ENCODE measurements around the gene ISCA1. TPM values are rescaled to one million over a fixed set of nuclear protein-coding genes. Genes with fewer than 3 reads are reported as not detected.

The ISCA1 gene
- polyA plus RNA-seq, 1 donor (not counting 4 experiments of a cell fraction or from before 2014, with no cell fraction given), result 37.4 TPM

- no peak overlapping the region for H2AFZ ChIP-seq (ENCODE audit: control insufficient read depth, low read length)
- no peaks in the 10 kb centered on the region for H3K79me2 ChIP-seq (ENCODE audit: control insufficient read depth, insufficient read depth, low read length)
- peaks cover 19 to 33% of the 10 kb centered on the region in 2 experiments for H3K36me3 ChIP-seq (ENCODE audit: control insufficient read depth in 2 of 2, extremely low read depth in 1 of 2, insufficient read depth in 2 of 2, low read length in 2 of 2)
- no peaks in the 10 kb centered on the region for H3K9me1 ChIP-seq (ENCODE audit: control insufficient read depth, extremely low read depth, insufficient read depth, low read length)
- H3K4me1 ChIP-seq (ENCODE audit: control insufficient read depth, extremely low read depth, insufficient read depth, low read length), result no peaks in the 10 kb centered on the region
- no peak for DNase-seq (ENCODE audit: low read depth, low spot score)
- no peak for FAIRE-seq
- TF ChIP-seq CTCF (optimal IDR thresholded peaks at IDR 0.05 in 1 of 3, IDR thresholded peaks at IDR 0.05 in 1 of 3, conservative IDR thresholded peaks at IDR 0.05 in 1 of 3; ENCODE audit: extremely low read depth in 1 of 3, insufficient read depth in 2 of 3, low read length in 3 of 3), result no peak
- no peak for TF ChIP-seq EZH2 (IDR thresholded peaks at IDR 0.05; ENCODE audit: low read length)
- no peaks in the 10 kb centered on the region for H3K27me3 ChIP-seq (ENCODE audit: control insufficient read depth, extremely low read depth, insufficient read depth, low read length)
- no peak overlapping the region for H3K27ac ChIP-seq (ENCODE audit: control insufficient read depth, insufficient read depth, low read length)
- dilution Hi-C loops (cut with MboI; ENCODE audit: extremely low pct_ligation_motif_present, low sequenced_read_pairs), result no loop called here
- no peak overlapping the region for H3K9ac ChIP-seq (ENCODE audit: control insufficient read depth, extremely low read depth, insufficient read depth, low read length)
- H3K4me2 ChIP-seq (ENCODE audit: control insufficient read depth, extremely low read depth, insufficient read depth, low read depth, low read length), result no peak overlapping the region
- no peak overlapping the region for H3K4me3 ChIP-seq (ENCODE audit: control insufficient read depth in 2 of 3, extremely low read depth in 1 of 3, insufficient read depth in 2 of 3, low read depth in 1 of 3, low read length in 3 of 3)
- H3K9me3 ChIP-seq (ENCODE audit: control insufficient read depth, low read depth, low read length), result no peaks in the 10 kb centered on the region
- H4K20me1 ChIP-seq (ENCODE audit: control insufficient read depth, extremely low read depth, insufficient read depth, low read length), result no peaks in the 10 kb centered on the region
These were observed 39.0 kb upstream of the ISCA1 start for GRCh38 chr9:86321373-86321772.

GRCh38 chr9:86318187-86318586, 35.8 kb upstream of the ISCA1 start:
- H3K27ac ChIP-seq (ENCODE audit: control insufficient read depth, insufficient read depth, low read length), result no peak overlapping the region
- H3K4me2 ChIP-seq (ENCODE audit: control insufficient read depth, extremely low read depth, insufficient read depth, low read depth, low read length), result no peak overlapping the region
- H4K20me1 ChIP-seq (ENCODE audit: control insufficient read depth, extremely low read depth, insufficient read depth, low read length), result no peaks in the 10 kb centered on the region
- no peak for DNase-seq (ENCODE audit: low read depth, low spot score)
- no peaks in the 10 kb centered on the region for H3K4me1 ChIP-seq (ENCODE audit: control insufficient read depth, extremely low read depth, insufficient read depth, low read length)
- peaks cover 8 to 23% of the 10 kb centered on the region in 2 experiments for H3K36me3 ChIP-seq (ENCODE audit: control insufficient read depth in 2 of 2, extremely low read depth in 1 of 2, insufficient read depth in 2 of 2, low read length in 2 of 2)
- H3K4me3 ChIP-seq (ENCODE audit: control insufficient read depth in 2 of 3, extremely low read depth in 1 of 3, insufficient read depth in 2 of 3, low read depth in 1 of 3, low read length in 3 of 3), result no peak overlapping the region
- H3K9ac ChIP-seq (ENCODE audit: control insufficient read depth, extremely low read depth, insufficient read depth, low read length), result no peak overlapping the region
- no peaks in the 10 kb centered on the region for H3K9me3 ChIP-seq (ENCODE audit: control insufficient read depth, low read depth, low read length)
- dilution Hi-C loops (cut with MboI; ENCODE audit: extremely low pct_ligation_motif_present, low sequenced_read_pairs), result no loop called here
- H3K9me1 ChIP-seq (ENCODE audit: control insufficient read depth, extremely low read depth, insufficient read depth, low read length), result no peaks in the 10 kb centered on the region
- H3K79me2 ChIP-seq (ENCODE audit: control insufficient read depth, insufficient read depth, low read length), result no peaks in the 10 kb centered on the region
- TF ChIP-seq CTCF (optimal IDR thresholded peaks at IDR 0.05 in 1 of 3, IDR thresholded peaks at IDR 0.05 in 1 of 3, conservative IDR thresholded peaks at IDR 0.05 in 1 of 3; ENCODE audit: extremely low read depth in 1 of 3, insufficient read depth in 2 of 3, low read length in 3 of 3) (no peak), EZH2 (IDR thresholded peaks at IDR 0.05; ENCODE audit: low read length) (no peak)
- no peak for FAIRE-seq
- H3K27me3 ChIP-seq (ENCODE audit: control insufficient read depth, extremely low read depth, insufficient read depth, low read length), result no peaks in the 10 kb centered on the region
- no peak overlapping the region for H2AFZ ChIP-seq (ENCODE audit: control insufficient read depth, low read length)
